GM12874 (cell line): ENCODE measurements around the gene ZYX.
A peak's percentile ranks its signal among the peaks of the same experiment; 100 is the strongest.

Experiments
- CTCF ChIP-seq: IDR thresholded peaks from 2 replicates; pipeline ENCODE4 v1.5.1; 2011; ENCODE audit warnings: low read depth, mild to moderate bottlenecking, control low read depth, low read length, moderate library complexity; ENCODE audit not compliant: insufficient read depth

The ZYX gene

GRCh38 chr7:143380646-143381426 is at the start of gene ZYX:
TSS of gene ZYX (plus strand) at chr7:143381345. CDS start at chr7:143381572, 227 bp downstream.
- no peak for TF ChIP-seq CTCF

- no peak for TF ChIP-seq CTCF
These were observed 46.9 kb upstream of the ZYX start for GRCh38 chr7:143334244-143334643.

GRCh38 chr7:143337216-143337615 is 43.9 kb upstream of the ZYX start:
- TF ChIP-seq CTCF: no peak

- no peak for TF ChIP-seq CTCF
These were observed 39.3 kb upstream of the ZYX start for GRCh38 chr7:143341842-143342241.

GRCh38 chr7:143343596-143343995 is 37.5 kb upstream of the ZYX start:
- TF ChIP-seq CTCF: no peak

- peak; percentile 54 for TF ChIP-seq CTCF
These were observed 35.7 kb upstream of the ZYX start for GRCh38 chr7:143345428-143345900.

GRCh38 chr7:143346018-143346417 is 35.1 kb upstream of the ZYX start:
- no peak for TF ChIP-seq CTCF
